NCI-H510A treated with DMSO at 0.1 percent for 48 hours (cell line): ENCODE data around the gene TMEM17.

Source experiments
- DNase-seq: peaks from one replicate; lab custom pipeline; 2025; lab: John Stamatoyannopoulos, UW

The TMEM17 gene

GRCh38 chr2:62455957-62456692 is 49.9 kb downstream of the TMEM17 start:
- no peak for DNase-seq

- no peak for DNase-seq
These were observed 52.0 kb downstream of the TMEM17 start for GRCh38 chr2:62453955-62454354.

GRCh38 chr2:62452701-62453454 is 53.1 kb downstream of the TMEM17 start:
- no peak for DNase-seq

GRCh38 chr2:62450716-62451191 is 55.2 kb downstream of the TMEM17 start:
- DNase-seq, result no peak
